ENCODE measurements around the gene LCE2C. TPM values are rescaled to one million over a fixed set of nuclear protein-coding genes. Genes with fewer than 3 reads are reported as not detected.

The LCE2C gene
- total RNA-seq, 1 experiment from 2014 or later, result not detected

DNA sequence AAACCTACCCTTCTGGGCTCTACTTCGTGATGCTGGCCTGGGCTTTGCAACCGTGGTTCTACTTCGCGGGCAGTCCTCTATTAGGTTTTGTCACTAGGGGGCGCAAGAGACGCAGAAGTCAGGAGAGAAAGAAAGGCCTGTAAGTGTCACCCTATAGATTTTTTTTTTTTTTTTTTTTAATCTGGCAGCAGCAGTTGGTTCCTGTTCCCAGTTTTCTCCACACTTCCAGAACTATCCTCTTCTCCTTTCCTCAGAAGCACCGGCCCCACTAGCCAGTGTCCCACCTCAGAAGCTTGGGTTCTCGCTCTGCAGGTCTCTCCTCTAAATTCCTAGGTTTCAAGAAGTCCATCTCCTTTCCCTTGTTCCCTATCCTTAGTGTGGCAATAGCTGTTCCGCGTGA is 21.0 kb upstream of the LCE2C start:
- TF ChIP-seq, protein P1, sequence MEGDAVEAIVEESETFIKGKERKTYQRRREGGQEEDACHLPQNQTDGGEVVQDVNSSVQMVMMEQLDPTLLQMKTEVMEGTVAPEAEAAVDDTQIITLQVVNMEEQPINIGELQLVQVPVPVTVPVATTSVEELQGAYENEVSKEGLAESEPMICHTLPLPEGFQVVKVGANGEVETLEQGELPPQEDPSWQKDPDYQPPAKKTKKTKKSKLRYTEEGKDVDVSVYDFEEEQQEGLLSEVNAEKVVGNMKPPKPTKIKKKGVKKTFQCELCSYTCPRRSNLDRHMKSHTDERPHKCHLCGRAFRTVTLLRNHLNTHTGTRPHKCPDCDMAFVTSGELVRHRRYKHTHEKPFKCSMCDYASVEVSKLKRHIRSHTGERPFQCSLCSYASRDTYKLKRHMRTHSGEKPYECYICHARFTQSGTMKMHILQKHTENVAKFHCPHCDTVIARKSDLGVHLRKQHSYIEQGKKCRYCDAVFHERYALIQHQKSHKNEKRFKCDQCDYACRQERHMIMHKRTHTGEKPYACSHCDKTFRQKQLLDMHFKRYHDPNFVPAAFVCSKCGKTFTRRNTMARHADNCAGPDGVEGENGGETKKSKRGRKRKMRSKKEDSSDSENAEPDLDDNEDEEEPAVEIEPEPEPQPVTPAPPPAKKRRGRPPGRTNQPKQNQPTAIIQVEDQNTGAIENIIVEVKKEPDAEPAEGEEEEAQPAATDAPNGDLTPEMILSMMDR (conservative IDR thresholded peaks at IDR 0.05), result peak; percentile 59
- Histone ChIP-seq H4K8ac (replicated peaks; ENCODE audit: insufficient read length, low read depth, low read length) (no peak overlapping the region), H3K4me2 (ENCODE audit: insufficient read depth, insufficient read length, low read length) (no peak overlapping the region), H3K27ac (ENCODE audit: insufficient read length, low read depth, low read length) (no peak overlapping the region), H3K9me3 (ENCODE audit: control insufficient read depth, low read depth, low read length) (peaks cover 76% of the 10 kb centered on the region), H3K4ac (ENCODE audit: low read depth, low read length) (no peak overlapping the region), H3K56ac (ENCODE audit: insufficient read length, low read depth, low read length) (no peak overlapping the region), H4K91ac (ENCODE audit: insufficient read length, low read depth, low read length) (no peak overlapping the region), H3K14ac (ENCODE audit: insufficient read depth, low read length) (no peak overlapping the region), H4K20me1 (ENCODE audit: control insufficient read depth, insufficient read depth, insufficient read length) (no peaks in the 10 kb centered on the region), H3K4me1 (ENCODE audit: insufficient read depth, low read length) (no peaks in the 10 kb centered on the region), H3K23ac (ENCODE audit: insufficient read length, low read depth, low read length) (no peak overlapping the region), H3K18ac (ENCODE audit: insufficient read length, low read depth, low read length) (no peak overlapping the region), H2BK12ac (ENCODE audit: insufficient read length, low read depth, low read length) (no peak overlapping the region), H2BK5ac (ENCODE audit: insufficient read length, low read length) (no peak overlapping the region), H2BK20ac (ENCODE audit: low read depth, low read length, poor library complexity, severe bottlenecking) (no peak overlapping the region), H3K79me1 (ENCODE audit: insufficient read depth, low read depth, low read length, poor library complexity, severe bottlenecking) (no peaks in the 10 kb centered on the region), H2BK15ac (ENCODE audit: low read depth, low read length) (no peak overlapping the region), H3T11ph (ENCODE audit: low read length) (no peak overlapping the region), H3K23me2 (ENCODE audit: insufficient read length, low read depth, low read length, poor library complexity, severe bottlenecking) (no peaks in the 10 kb centered on the region), H3K79me2 (ENCODE audit: insufficient read depth, low read length) (no peaks in the 10 kb centered on the region), H2AK5ac (ENCODE audit: insufficient read length, low read length) (no peak overlapping the region), H3K27me3 (ENCODE audit: insufficient read depth, low read length) (no peaks in the 10 kb centered on the region), H2AFZ (ENCODE audit: low read length) (no peak overlapping the region), H3K9ac (ENCODE audit: extremely low read depth, insufficient read length, low read length) (no peak overlapping the region), H2BK120ac (ENCODE audit: low read depth, low read length, poor library complexity, severe bottlenecking) (no peak overlapping the region), H4K5ac (ENCODE audit: insufficient read length, low read depth, low read length) (no peak overlapping the region)
- Mint-ChIP-seq H3K36me3 (ENCODE audit: insufficient read depth in 1 of 3, low read depth in 3 of 3) (peaks cover 0 to 19% (median 9%) of the 10 kb centered on the region in 3 experiments; a peak in 5 of 7 replicates), H3K9me3 (peaks cover 89 to 94% of the 10 kb centered on the region in 2 experiments), H3K4me3 (no peak overlapping the region), H3K27me3 (ENCODE audit: low read depth) (no peaks in the 10 kb centered on the region; the same call in 1 of the 2 replicates), H3K27ac (no peak overlapping the region), H3K4me1 (no peaks in the 10 kb centered on the region)
- DNase-seq, result peak; percentile 34
- no CpG with 5 or more reads among the region's 10 CpGs for WGBS (ENCODE audit: extremely low coverage, insufficient read length, low lambda C conversion rate)
